ENCODE results near the gene IPPK.

DNA sequence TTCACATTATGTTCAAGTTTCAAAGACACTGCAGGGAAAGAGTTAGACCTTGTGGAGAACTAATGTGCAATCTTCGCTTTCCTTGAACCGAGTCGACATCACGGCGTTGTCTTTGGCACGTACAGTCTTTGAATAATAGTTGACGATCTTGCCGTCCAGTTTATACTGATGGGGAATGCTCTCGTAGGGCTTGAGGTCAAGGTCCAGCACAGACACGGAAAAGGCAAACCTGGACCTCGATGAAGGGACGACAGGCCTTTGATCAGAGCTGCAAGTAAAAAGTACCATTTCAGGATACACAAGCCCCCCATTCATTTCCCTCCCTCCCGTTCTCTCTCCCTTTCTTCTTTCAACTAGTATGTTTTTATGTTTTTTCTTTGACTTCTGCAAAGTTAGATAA lies 54.1 kb downstream of the IPPK start:
- TF ChIP-seq, protein P1, sequence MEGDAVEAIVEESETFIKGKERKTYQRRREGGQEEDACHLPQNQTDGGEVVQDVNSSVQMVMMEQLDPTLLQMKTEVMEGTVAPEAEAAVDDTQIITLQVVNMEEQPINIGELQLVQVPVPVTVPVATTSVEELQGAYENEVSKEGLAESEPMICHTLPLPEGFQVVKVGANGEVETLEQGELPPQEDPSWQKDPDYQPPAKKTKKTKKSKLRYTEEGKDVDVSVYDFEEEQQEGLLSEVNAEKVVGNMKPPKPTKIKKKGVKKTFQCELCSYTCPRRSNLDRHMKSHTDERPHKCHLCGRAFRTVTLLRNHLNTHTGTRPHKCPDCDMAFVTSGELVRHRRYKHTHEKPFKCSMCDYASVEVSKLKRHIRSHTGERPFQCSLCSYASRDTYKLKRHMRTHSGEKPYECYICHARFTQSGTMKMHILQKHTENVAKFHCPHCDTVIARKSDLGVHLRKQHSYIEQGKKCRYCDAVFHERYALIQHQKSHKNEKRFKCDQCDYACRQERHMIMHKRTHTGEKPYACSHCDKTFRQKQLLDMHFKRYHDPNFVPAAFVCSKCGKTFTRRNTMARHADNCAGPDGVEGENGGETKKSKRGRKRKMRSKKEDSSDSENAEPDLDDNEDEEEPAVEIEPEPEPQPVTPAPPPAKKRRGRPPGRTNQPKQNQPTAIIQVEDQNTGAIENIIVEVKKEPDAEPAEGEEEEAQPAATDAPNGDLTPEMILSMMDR (IDR thresholded peaks at IDR 0.05; ENCODE audit: low read depth, low read length, poor library complexity, severe bottlenecking): no peak
- no peak for TF ChIP-seq EZH2phosphoT487 (IDR thresholded peaks at IDR 0.05; ENCODE audit: borderline replicate concordance, low read length)

All from DOHH2 (cell line).